ENCODE data around the gene PSME2. TPM values are rescaled to one million over a fixed set of nuclear protein-coding genes. Genes with fewer than 3 reads are reported as not detected.

Gene PSME2
- total RNA-seq, 1 experiment from 2014 or later, result 188 TPM

GRCh38 chr14:24095271-24096068 is 50.9 kb downstream of the PSME2 start:
- H3K9me3 ChIP-seq (ENCODE audit: control insufficient read depth, insufficient read depth, low read depth, low read length), result no peaks in the 10 kb centered on the region
- ATAC-seq, result no peak
- CTCF ChIA-PET, result no interaction called here
- peak overlapping the region; percentile 84 to 93 for H3K4me3 ChIP-seq (ENCODE audit: low read depth in 2 of 2, low read length in 2 of 2)
- H3K4me1 ChIP-seq (ENCODE audit: control insufficient read depth, insufficient read depth, low read length), result peaks cover 5% of the 10 kb centered on the region; the same call in 1 of the 2 replicates
- no peaks in the 10 kb centered on the region; the same call in 1 of the 2 replicates for H3K36me3 ChIP-seq (ENCODE audit: control insufficient read depth, insufficient read depth, low read length)
- POLR2A ChIA-PET, result interaction anchor here (0.5 kb wide), 1 partner anchor 508 kb away, joined by 6 read pairs; no protein-coding TSS in a partner anchor
- H3K27ac ChIP-seq (ENCODE audit: low read length), result peak overlapping the region; percentile 85
- H3K27me3 ChIP-seq (ENCODE audit: control insufficient read depth, insufficient read depth, low read length), result no peaks in the 10 kb centered on the region
- BruUV-seq (replicated peaks), result TSS peak; percentile 79
- intact Hi-C loops (cut with micrococcal nuclease; ENCODE audit: unreplicated experiment) (no loop called here), in situ Hi-C loops (cut with HindIII; ENCODE audit: low pct_unique_long_range_greater_than_20kb, low sequenced_read_pairs) (no loop called here)
- TF ChIP-seq SIN3A (IDR thresholded peaks at IDR 0.05; ENCODE audit: borderline replicate concordance, insufficient read depth, low read depth, low read length) (no peak), POLR2AphosphoS5 (IDR thresholded peaks at IDR 0.05; ENCODE audit: low read depth, low read length) (no peak), TCF7L2 (IDR thresholded peaks at IDR 0.05; ENCODE audit: low read depth, low read length) (no peak), CTCF (IDR thresholded peaks at IDR 0.05) (no peak)
- TF ChIP-seq, protein P1, sequence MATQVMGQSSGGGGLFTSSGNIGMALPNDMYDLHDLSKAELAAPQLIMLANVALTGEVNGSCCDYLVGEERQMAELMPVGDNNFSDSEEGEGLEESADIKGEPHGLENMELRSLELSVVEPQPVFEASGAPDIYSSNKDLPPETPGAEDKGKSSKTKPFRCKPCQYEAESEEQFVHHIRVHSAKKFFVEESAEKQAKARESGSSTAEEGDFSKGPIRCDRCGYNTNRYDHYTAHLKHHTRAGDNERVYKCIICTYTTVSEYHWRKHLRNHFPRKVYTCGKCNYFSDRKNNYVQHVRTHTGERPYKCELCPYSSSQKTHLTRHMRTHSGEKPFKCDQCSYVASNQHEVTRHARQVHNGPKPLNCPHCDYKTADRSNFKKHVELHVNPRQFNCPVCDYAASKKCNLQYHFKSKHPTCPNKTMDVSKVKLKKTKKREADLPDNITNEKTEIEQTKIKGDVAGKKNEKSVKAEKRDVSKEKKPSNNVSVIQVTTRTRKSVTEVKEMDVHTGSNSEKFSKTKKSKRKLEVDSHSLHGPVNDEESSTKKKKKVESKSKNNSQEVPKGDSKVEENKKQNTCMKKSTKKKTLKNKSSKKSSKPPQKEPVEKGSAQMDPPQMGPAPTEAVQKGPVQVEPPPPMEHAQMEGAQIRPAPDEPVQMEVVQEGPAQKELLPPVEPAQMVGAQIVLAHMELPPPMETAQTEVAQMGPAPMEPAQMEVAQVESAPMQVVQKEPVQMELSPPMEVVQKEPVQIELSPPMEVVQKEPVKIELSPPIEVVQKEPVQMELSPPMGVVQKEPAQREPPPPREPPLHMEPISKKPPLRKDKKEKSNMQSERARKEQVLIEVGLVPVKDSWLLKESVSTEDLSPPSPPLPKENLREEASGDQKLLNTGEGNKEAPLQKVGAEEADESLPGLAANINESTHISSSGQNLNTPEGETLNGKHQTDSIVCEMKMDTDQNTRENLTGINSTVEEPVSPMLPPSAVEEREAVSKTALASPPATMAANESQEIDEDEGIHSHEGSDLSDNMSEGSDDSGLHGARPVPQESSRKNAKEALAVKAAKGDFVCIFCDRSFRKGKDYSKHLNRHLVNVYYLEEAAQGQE (IDR thresholded peaks at IDR 0.05; ENCODE audit: insufficient read depth in 1 of 2, low read depth in 2 of 2, low read length in 1 of 2), result no peak
- DNase-seq (ENCODE audit: low read depth, low spot score), result no peak

DNA sequence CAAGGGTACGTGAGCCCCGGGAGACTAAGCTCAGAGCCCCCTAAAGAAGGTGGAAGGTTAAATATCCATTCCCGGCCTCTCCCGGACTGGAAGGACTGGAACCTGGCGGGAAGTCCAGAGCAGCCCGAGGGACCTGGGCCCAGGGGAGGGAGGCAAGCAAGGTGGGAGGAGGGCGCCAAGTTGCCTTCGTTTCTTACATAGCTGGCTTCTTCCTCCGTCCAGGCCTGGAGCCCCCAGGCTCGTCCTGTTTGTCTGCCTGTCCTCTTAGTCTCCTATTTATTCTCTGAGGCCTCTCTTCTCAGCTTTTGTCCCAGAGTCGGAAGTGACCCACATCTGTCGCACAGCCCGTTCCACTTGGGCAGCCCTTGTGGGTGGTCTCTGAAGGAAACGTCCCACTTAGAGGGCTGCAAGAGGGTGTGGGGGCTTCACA is 51.6 kb downstream of the PSME2 start:
- BruUV-seq (replicated peaks), result no TSS peak
- no peak for TF ChIP-seq TCF7L2 (IDR thresholded peaks at IDR 0.05; ENCODE audit: low read depth, low read length)
- TF ChIP-seq SIN3A (IDR thresholded peaks at IDR 0.05; ENCODE audit: borderline replicate concordance, insufficient read depth, low read depth, low read length), result no peak
- TF ChIP-seq POLR2AphosphoS5 (IDR thresholded peaks at IDR 0.05; ENCODE audit: low read depth, low read length), result no peak
- no peak for TF ChIP-seq CTCF (IDR thresholded peaks at IDR 0.05)
- TF ChIP-seq, protein P1 (IDR thresholded peaks at IDR 0.05; ENCODE audit: insufficient read depth in 1 of 2, low read depth in 2 of 2, low read length in 1 of 2), result no peak
- intact Hi-C loops (cut with micrococcal nuclease; ENCODE audit: unreplicated experiment), result no loop called here
- no peaks in the 10 kb centered on the region; the same call in 1 of the 2 replicates for H3K36me3 ChIP-seq (ENCODE audit: control insufficient read depth, insufficient read depth, low read length)
- peak; percentile 15 for ATAC-seq
- no peaks in the 10 kb centered on the region for H3K9me3 ChIP-seq (ENCODE audit: control insufficient read depth, insufficient read depth, low read depth, low read length)
- in situ Hi-C loops (cut with HindIII; ENCODE audit: low pct_unique_long_range_greater_than_20kb, low sequenced_read_pairs), result no loop called here
- ChIA-PET POLR2A (interaction anchor here (0.5 kb wide), 1 partner anchor 507 kb away, joined by 6 read pairs; no protein-coding TSS in a partner anchor), CTCF (interaction anchor here (0.7 kb wide), 1 partner anchor 37 kb away, joined by 3 read pairs; no protein-coding TSS in a partner anchor)
- peak overlapping the region; percentile 85 for H3K27ac ChIP-seq (ENCODE audit: low read length)
- no peaks in the 10 kb centered on the region for H3K27me3 ChIP-seq (ENCODE audit: control insufficient read depth, insufficient read depth, low read length)
- peaks cover 5% of the 10 kb centered on the region; the same call in 1 of the 2 replicates for H3K4me1 ChIP-seq (ENCODE audit: control insufficient read depth, insufficient read depth, low read length)
- DNase-seq (ENCODE audit: low read depth, low spot score), result no peak
- H3K4me3 ChIP-seq (ENCODE audit: low read depth in 2 of 2, low read length in 2 of 2), result peak overlapping the region; percentile 84 to 93
